ENCODE measurements around the gene EFCAB9. TPM values are rescaled to one million over a fixed set of nuclear protein-coding genes. Genes with fewer than 3 reads are reported as not detected.

Gene EFCAB9
- total RNA-seq, 1 donor, result not detected

DNA sequence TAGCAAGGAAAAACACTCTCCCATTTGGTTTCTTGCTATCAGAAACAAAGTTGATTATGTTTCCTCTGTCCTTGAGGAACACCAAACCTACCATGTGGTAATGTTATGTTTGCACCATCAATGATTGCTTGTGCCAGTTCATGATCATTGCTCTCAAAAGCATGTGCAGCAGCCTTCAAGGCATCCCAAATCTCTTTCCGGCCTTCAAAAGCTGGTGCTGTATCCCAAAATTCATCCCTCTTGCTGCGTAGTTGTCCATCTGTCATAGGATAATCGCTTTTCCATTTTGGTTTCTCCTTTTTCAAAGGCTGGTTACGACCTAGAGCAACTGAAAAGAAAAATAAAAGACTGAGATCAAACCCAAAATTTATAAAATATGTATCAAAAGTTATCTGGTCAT, 40.1 kb downstream of the EFCAB9 start:
- no peak for DNase-seq (ENCODE audit: low read depth in 2 of 3, low spot score in 2 of 3)

DNA sequence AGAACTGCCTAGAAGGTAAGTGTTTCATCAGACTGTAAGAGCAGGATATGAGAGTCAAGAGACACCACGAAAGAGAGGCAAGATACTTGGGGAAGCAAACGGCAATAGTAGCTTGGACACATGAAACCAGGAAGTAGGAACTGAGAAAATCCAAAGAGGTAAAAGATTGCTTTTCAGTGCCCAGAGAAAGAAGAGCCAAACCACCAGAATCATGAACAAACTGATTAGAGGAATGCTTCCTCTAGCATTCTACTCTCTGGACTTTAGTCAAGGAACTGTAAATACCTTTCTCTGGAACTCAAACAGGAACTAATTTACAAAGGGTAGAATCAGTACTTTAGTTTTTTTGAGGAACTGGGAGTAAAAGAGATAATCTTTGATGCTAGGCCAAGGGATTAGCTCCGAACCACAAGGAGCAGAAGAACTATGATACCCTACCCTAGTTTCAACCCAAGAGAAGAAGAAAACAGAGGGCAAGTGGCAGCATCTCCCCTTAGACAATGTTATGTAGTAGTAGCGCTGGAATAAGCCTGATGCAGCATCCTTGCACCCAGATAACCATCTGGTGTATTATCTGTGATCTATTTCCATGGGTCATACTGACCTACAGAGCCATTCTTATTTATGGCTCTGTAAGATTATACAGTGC, 41.3 kb downstream of the EFCAB9 start:
- peak in 1 of 3 donors; percentile 11 for DNase-seq (ENCODE audit: low read depth in 2 of 3, low spot score in 2 of 3)

DNA sequence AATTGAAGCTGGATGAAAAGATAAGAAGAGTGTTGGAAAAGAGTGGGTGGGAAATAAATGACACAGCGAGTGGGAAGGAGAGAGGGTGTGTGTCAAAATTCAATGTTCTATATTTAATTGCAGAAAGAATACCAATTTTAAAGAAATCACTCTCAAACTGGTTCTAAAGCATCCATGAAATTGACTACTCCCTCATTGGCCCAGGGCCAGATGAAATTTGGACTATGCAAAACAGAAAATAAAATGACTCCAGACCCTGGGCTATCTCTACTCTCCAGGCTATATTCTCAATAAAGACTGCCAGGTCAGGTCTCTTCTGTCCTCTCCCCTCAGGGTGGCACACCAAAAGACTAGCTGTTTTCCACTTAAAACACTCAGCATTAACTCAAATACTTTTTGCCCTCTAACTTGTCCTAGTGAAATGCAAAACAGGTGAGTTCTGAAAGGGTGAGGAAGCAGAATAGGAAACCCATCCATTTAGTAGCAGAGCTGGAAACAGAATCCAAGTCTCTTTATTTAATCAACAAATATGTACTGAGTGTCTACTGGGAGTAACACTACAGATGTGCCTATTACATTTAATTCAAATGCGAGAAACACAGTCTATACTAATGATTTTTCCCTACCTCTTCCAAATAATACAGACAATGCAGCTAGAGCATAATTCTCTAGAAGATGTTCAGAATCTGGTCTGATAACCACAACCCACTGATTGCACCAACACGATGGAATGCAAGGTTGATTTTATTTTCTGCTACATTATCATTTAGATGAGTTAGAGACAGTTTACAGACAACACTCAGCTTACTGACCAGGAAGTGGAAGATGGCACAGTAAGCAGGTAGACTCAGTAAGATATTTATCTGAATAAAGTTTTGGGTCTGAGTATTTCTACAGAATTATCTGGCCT, 42.1 kb downstream of the EFCAB9 start:
- DNase-seq (ENCODE audit: low read depth in 2 of 3, low spot score in 2 of 3), result peak in 1 of 3 donors; percentile 10

DNA sequence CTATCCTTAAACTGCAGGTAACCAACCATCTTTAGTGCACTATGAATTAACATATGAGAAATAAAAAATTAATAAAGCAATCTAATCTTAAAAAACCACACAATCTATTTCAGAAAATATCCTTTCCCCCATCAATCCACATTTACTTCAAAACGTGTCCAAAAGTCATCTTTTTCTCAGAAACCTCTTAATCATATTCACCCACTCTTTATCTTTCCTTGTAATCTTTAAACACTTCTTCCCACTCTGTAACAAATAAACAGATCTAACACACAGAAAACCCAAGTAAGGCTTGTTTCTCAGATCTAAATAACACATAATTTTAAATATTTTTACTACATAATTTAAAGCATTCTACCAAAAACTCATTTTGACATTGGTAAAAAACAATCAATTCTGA, 44.4 kb downstream of the EFCAB9 start:
- no peak for DNase-seq (ENCODE audit: low read depth in 2 of 3, low spot score in 2 of 3)

DNA sequence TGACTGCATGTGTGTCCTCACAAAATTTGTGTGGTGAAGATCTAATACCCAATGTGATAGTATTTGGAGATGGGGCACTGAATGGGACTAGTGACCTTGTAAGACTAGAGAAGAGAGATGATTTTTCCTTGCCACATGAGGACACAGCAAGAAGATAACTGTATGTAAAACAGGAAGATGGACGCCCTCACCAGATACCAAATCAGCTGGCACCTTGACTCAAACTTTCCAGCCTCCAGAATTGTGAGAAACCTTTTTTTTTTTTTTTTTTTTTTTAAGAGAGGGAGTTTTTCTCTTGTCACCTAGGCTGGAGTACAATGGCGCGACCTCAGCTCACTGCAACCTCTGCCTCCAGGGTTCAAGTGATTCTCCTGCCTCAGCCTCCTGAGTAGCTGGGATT, 49.3 kb downstream of the EFCAB9 start:
- DNase-seq (ENCODE audit: low read depth in 2 of 3, low spot score in 2 of 3), result no peak

DNA sequence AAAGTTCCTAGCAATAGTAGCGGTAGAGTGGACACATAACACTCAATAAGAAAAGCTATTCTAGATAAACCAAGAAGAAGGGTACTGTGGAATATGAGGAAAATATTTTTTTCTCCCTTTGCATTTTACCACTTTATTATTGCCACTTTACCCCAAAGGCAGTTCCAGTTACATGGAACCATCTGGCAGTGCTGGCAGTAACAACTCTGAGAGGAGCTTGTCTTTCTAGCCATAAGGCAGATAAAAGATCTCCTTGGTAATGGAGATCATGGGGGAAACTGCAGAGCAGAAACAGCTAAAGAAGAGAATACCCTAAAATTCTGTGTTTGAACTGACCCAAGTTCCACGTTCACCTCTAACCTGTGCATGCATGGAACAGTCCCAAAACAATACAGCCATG, 51.1 kb downstream of the EFCAB9 start:
- no peak for DNase-seq (ENCODE audit: low read depth in 2 of 3, low spot score in 2 of 3)

DNA sequence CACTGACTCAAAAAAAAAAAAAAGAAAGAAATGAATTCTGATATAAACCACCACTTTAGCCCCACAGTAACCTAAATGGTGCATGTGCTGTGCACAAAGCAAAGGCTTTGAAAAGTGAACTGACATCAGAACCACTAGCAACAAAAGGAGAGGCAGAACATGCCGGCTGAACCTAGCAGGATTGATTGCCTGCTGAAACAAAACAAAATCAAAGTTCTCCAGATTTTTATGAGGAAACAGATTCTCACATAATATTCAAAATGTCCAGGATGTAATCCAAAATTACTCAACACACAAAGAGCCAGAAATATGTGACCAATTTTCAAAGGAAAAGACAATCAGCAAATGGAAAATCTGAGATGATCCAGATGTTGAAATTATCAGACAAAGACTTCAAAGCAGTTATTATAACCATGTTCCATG, 51.7 kb downstream of the EFCAB9 start:
- no peak for DNase-seq (ENCODE audit: low read depth in 2 of 3, low spot score in 2 of 3)

DNA sequence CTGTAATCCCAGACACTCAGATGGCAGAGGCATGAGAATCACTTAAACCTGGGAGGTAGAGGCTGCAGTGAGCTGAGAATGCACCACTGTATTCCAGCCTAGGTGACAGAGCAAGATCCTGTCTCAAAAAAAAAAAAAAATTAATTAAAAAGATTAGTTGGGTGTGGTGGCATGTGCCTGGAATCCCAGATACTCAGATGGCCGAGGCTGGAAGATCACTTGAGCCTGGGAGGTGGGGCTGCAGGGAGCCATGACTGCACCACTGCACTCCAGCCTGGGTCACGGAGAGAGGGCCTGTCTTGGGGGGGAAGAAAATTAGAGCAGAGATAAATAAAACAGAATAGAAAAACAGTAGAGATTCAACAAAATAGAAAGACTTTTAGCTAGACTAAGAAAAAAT, 54.7 kb downstream of the EFCAB9 start:
- DNase-seq (ENCODE audit: low read depth in 2 of 3, low spot score in 2 of 3), result no peak

DNA sequence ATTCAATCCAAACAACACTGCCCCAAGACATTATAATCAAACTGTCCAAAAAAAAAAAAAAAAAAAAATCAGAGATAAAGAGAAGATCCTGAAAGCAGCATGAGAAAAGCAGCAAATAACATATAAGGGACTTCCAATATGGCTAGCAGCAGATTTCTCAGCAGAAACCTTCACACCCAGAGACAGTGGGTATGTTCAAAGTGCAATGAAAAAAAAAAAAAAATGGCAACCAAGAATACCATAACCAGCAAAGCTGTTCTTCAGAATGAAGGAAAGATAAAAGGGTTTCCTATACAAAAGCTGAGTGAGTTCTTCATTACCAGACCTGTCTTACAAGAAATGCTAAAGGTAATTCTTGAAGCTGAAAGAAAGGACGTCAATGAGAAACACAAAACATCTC, 57.4 kb downstream of the EFCAB9 start:
- DNase-seq (ENCODE audit: low read depth in 2 of 3, low spot score in 2 of 3), result peak in 1 of 3 donors; percentile 26

DNA sequence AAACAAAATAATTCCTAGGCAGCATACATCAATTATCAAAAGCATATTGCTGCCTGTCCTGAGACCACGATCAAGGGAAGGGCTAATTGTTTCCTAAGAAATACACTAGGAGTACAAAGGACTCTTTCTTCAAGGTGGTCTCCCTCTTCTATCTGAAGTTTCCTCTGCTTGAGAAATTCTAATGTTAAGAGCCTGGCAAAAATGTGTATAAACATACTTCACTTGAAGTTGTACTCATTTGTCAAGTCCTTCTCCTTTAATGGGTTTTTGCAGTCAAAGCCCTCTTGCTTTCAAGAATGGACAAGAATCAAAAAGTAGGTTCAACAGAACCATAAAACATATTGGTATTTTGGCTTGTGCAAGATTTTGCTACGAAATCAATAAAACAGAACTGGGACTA, 58.5 kb downstream of the EFCAB9 start:
- no peak for DNase-seq (ENCODE audit: low read depth in 2 of 3, low spot score in 2 of 3)

Small RNA genes within 50 kb of the gene (small RNA-seq; reads per million reads assigned to genes)
- gene RF00191, result not detected

Other genes with a start within 250 kb of the EFCAB9 start
- gene FBXW11, start 187.5 kb upstream of the EFCAB9 start, total RNA-seq, result 41.7 TPM
- 85.1 TPM for gene STK10, start 5.9 kb upstream of the EFCAB9 start, total RNA-seq
- gene UBTD2, start 89.6 kb downstream of the EFCAB9 start, total RNA-seq, result 8.1 TPM

Measured in hematopoietic multipotent progenitor cell (in vitro differentiated cells).